OCI-LY1 (cell line): Measurements from ENCODE around the gene SYNE2.

Experiments
- EZH2 ChIP-seq: fragments of 200-600 bp; sonication (generic), shearing (Covaris generic); IDR thresholded peaks from 2 replicates; pipeline ENCODE4 v1.8.0; 2017; ENCODE audit warnings: borderline replicate concordance, mixed run types, mild to moderate bottlenecking, antibody characterized with exemption, low read length, moderate library complexity, mixed read lengths
- TF ChIP-seq, protein P1 (sequence below): fragments of 200-600 bp; sonication (generic), shearing (Covaris generic); IDR thresholded peaks from 2 replicates; pipeline ENCODE4 v1.5.1; 2017; ENCODE audit warnings: mild to moderate bottlenecking, antibody characterized with exemption, low read length, moderate library complexity, mixed read lengths

DNA sequence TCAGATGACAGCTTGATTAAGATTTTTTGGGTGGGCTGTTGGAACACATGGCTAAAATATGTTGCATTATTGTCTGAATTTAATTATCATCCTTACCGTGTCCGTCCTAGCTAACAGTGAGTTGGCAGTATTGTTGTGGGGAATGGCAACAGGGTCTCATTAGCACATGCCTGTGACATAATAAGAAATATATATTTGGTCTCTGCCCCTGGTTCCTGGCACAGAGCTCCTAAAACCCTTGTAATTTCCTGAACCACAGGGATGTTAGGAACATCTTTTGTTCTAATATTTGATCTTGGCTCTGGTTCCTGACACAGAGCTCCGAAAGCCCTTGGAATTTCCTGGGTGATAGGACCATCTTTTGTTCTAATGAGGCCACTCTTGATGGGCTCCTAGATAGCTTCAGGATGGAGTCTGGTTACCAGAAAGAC lies 76.0 kb downstream of the SYNE2 start:
- TF ChIP-seq, protein P1, sequence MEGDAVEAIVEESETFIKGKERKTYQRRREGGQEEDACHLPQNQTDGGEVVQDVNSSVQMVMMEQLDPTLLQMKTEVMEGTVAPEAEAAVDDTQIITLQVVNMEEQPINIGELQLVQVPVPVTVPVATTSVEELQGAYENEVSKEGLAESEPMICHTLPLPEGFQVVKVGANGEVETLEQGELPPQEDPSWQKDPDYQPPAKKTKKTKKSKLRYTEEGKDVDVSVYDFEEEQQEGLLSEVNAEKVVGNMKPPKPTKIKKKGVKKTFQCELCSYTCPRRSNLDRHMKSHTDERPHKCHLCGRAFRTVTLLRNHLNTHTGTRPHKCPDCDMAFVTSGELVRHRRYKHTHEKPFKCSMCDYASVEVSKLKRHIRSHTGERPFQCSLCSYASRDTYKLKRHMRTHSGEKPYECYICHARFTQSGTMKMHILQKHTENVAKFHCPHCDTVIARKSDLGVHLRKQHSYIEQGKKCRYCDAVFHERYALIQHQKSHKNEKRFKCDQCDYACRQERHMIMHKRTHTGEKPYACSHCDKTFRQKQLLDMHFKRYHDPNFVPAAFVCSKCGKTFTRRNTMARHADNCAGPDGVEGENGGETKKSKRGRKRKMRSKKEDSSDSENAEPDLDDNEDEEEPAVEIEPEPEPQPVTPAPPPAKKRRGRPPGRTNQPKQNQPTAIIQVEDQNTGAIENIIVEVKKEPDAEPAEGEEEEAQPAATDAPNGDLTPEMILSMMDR, result no peak
- TF ChIP-seq EZH2, result no peak
